ENCODE results near the gene SORBS2. TPM values are rescaled to one million over a fixed set of nuclear protein-coding genes. Genes with fewer than 3 reads are reported as not detected.

The SORBS2 gene
- total and polyA plus RNA-seq, 2 of the 8 experiments (the other 6 are each of a cell fraction or from before 2014, with no cell fraction given): 73.0 to 87.1 TPM

- TF ChIP-seq SIX5 (IDR thresholded peaks at IDR 0.05; ENCODE audit: low read depth, low read length) (no peak), SUZ12 (IDR thresholded peaks at IDR 0.05; ENCODE audit: low read length) (no peak), SP1 (IDR thresholded peaks at IDR 0.05; ENCODE audit: low read depth, low read length) (no peak)
Measured at GRCh38 chr4:185840201-185840600, 28.2 kb upstream of the SORBS2 start (continued).
